Astrocyte (in vitro differentiated cells and primary cell): ENCODE data around the gene SEC63.

Experiments
- EZH2 ChIP-seq: IDR thresholded peaks from 2 replicates; pipeline ENCODE4 v1.6.1; 2012; ENCODE audit warnings: mild to moderate bottlenecking, low read length, inconsistent platforms; ENCODE audit not compliant: insufficient read depth
- TF ChIP-seq, protein P1 (sequence below): IDR thresholded peaks from 2 replicates; pipeline ENCODE4 v1.5.1; 2011; ENCODE audit warnings: low read depth, mild to moderate bottlenecking, inconsistent platforms, low read length, moderate library complexity; ENCODE audit not compliant: insufficient read depth

DNA sequence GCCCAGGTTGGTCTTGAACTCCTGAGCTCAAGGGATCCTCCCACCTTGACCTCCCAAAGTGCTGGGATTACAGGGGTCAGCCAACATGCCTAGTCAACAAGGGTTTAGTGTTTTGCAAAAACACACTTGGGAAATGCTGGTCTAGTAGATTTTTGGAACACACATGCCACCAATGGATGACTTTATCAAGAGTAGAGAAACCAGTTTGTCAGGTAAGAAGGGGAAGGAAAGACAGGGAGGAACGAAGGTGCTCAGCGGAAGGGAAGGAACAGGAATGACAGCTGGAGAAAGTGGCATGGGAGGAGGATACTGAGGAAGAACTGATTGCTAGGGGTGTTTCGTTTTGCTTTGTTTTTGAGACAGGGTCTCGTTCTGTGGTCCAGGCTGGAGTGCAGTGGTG is 15.6 kb upstream of the SEC63 start:
- TF ChIP-seq, protein P1, sequence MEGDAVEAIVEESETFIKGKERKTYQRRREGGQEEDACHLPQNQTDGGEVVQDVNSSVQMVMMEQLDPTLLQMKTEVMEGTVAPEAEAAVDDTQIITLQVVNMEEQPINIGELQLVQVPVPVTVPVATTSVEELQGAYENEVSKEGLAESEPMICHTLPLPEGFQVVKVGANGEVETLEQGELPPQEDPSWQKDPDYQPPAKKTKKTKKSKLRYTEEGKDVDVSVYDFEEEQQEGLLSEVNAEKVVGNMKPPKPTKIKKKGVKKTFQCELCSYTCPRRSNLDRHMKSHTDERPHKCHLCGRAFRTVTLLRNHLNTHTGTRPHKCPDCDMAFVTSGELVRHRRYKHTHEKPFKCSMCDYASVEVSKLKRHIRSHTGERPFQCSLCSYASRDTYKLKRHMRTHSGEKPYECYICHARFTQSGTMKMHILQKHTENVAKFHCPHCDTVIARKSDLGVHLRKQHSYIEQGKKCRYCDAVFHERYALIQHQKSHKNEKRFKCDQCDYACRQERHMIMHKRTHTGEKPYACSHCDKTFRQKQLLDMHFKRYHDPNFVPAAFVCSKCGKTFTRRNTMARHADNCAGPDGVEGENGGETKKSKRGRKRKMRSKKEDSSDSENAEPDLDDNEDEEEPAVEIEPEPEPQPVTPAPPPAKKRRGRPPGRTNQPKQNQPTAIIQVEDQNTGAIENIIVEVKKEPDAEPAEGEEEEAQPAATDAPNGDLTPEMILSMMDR, result no peak
- no peak for TF ChIP-seq EZH2
